Measurements from ENCODE around the gene GDF7. TPM values are rescaled to one million over a fixed set of nuclear protein-coding genes. Genes with fewer than 3 reads are reported as not detected.
A peak's percentile ranks its signal among the peaks of the same experiment; 100 is the strongest.

GDF7 gene
- polyA plus RNA-seq, 3 donors, result not detected

- H3K4me1 Mint-ChIP-seq, result no peaks in the 10 kb centered on the region
Measured at GRCh38 chr2:20629581-20630171, 37.3 kb upstream of the GDF7 start.

GRCh38 chr2:20630967-20631366, 36.0 kb upstream of the GDF7 start:
- peak overlapping the region in 1 of 7 donors; percentile 25 for H3K27ac Mint-ChIP-seq
- Histone ChIP-seq H3K27ac (ENCODE audit: low read depth in 1 of 2, low read length in 2 of 2) (no peak overlapping the region), H3K27me3 (ENCODE audit: control insufficient read depth in 2 of 2, insufficient read depth in 2 of 2, low read length in 2 of 2) (no peaks in the 10 kb centered on the region), H2AFZ (ENCODE audit: insufficient read depth, low read depth, low read length, poor library complexity, severe bottlenecking) (no peak overlapping the region), H3K9me3 (replicated peaks in 1 of 2; ENCODE audit: control insufficient read depth in 1 of 2, insufficient read depth in 1 of 2, low read length in 2 of 2) (no peaks in the 10 kb centered on the region), H3K36me3 (replicated peaks in 1 of 2; ENCODE audit: control insufficient read depth in 1 of 2, insufficient read depth in 2 of 2, low read length in 2 of 2) (peaks cover 71 to 100% of the 10 kb centered on the region in 2 donors), H3K4me3 (replicated peaks in 1 of 3; ENCODE audit: low read depth in 2 of 3, low read length in 3 of 3) (no peak overlapping the region), H3K4me1 (ENCODE audit: control insufficient read depth in 1 of 2, insufficient read depth in 2 of 2, low read length in 2 of 2) (no peaks in the 10 kb centered on the region), H3K9ac (ENCODE audit: insufficient read depth, low read length, poor library complexity, severe bottlenecking) (no peak overlapping the region), H3K4me2 (replicated peaks; ENCODE audit: extremely low read depth, low read length, poor library complexity, severe bottlenecking) (no peak overlapping the region), H3K79me2 (ENCODE audit: insufficient read depth, low read length) (no peaks in the 10 kb centered on the region), H4K20me1 (ENCODE audit: insufficient read depth, low read length) (peaks cover 60% of the 10 kb centered on the region)
- no peak for TF ChIP-seq CTCF (IDR thresholded peaks at IDR 0.05)
- intact Hi-C loops (cut with micrococcal nuclease), result no loop called here
- peaks cover 0 to 2% (median 0%) of the 10 kb centered on the region in 7 donors for H3K9me3 Mint-ChIP-seq
- H3K27me3 Mint-ChIP-seq (ENCODE audit: low read depth in 3 of 3), result peaks cover 0 to 1% (median 0%) of the 10 kb centered on the region in 3 donors
- no peak for DNase-seq
- H3K4me1 Mint-ChIP-seq, result no peaks in the 10 kb centered on the region
- 94% methylated on average over 4 of the region's 4 CpGs for WGBS (ENCODE audit: insufficient coverage)
- peaks cover 67 to 86% of the 10 kb centered on the region in 2 donors for H3K36me3 Mint-ChIP-seq
- no peak overlapping the region for H3K4me3 Mint-ChIP-seq

More at GRCh38 chr2:20629581-20630171, 37.3 kb upstream of the GDF7 start:
- TF ChIP-seq CTCF (IDR thresholded peaks at IDR 0.05), result no peak
- no peak for DNase-seq
- no peaks in the 10 kb centered on the region for H3K79me2 ChIP-seq (ENCODE audit: insufficient read depth, low read length)
- H3K27ac ChIP-seq (ENCODE audit: low read depth in 1 of 2, low read length in 2 of 2), result no peak overlapping the region
- no peak overlapping the region for H3K4me2 ChIP-seq (replicated peaks; ENCODE audit: extremely low read depth, low read length, poor library complexity, severe bottlenecking)
- no peak overlapping the region for H3K4me3 ChIP-seq (replicated peaks in 1 of 3; ENCODE audit: low read depth in 2 of 3, low read length in 3 of 3)
- 97% methylated on average over 12 of the region's 12 CpGs for WGBS (ENCODE audit: insufficient coverage)
- Mint-ChIP-seq H3K36me3 (peaks cover 72 to 84% of the 10 kb centered on the region in 2 donors), H3K27ac (peak overlapping the region in 1 of 7 donors; percentile 36), H3K4me3 (no peak overlapping the region), H3K27me3 (ENCODE audit: low read depth in 3 of 3) (peaks cover 0 to 1% (median 1%) of the 10 kb centered on the region in 3 donors), H3K9me3 (peaks cover 0 to 2% (median 0%) of the 10 kb centered on the region in 7 donors)
- H3K27me3 ChIP-seq (ENCODE audit: control insufficient read depth in 2 of 2, insufficient read depth in 2 of 2, low read length in 2 of 2), result no peaks in the 10 kb centered on the region
- intact Hi-C loops (cut with micrococcal nuclease), result no loop called here
- no peak overlapping the region for H2AFZ ChIP-seq (ENCODE audit: insufficient read depth, low read depth, low read length, poor library complexity, severe bottlenecking)
- H3K4me1 ChIP-seq (ENCODE audit: control insufficient read depth in 1 of 2, insufficient read depth in 2 of 2, low read length in 2 of 2), result no peaks in the 10 kb centered on the region
- H3K9me3 ChIP-seq (replicated peaks in 1 of 2; ENCODE audit: control insufficient read depth in 1 of 2, insufficient read depth in 1 of 2, low read length in 2 of 2), result no peaks in the 10 kb centered on the region
- H4K20me1 ChIP-seq (ENCODE audit: insufficient read depth, low read length), result peaks cover 58% of the 10 kb centered on the region
- peaks cover 73 to 100% of the 10 kb centered on the region in 2 donors for H3K36me3 ChIP-seq (replicated peaks in 1 of 2; ENCODE audit: control insufficient read depth in 1 of 2, insufficient read depth in 2 of 2, low read length in 2 of 2)
- H3K9ac ChIP-seq (ENCODE audit: insufficient read depth, low read length, poor library complexity, severe bottlenecking), result no peak overlapping the region

All from CD14-positive monocyte (primary cell).